ENCODE data around the gene SYT1.
"Not testable (repeated sequence)": the region's sequence is repeated elsewhere in the genome, so short reads cannot be mapped to it uniquely, and the experiment has no call there.

The SYT1 gene

DNA sequence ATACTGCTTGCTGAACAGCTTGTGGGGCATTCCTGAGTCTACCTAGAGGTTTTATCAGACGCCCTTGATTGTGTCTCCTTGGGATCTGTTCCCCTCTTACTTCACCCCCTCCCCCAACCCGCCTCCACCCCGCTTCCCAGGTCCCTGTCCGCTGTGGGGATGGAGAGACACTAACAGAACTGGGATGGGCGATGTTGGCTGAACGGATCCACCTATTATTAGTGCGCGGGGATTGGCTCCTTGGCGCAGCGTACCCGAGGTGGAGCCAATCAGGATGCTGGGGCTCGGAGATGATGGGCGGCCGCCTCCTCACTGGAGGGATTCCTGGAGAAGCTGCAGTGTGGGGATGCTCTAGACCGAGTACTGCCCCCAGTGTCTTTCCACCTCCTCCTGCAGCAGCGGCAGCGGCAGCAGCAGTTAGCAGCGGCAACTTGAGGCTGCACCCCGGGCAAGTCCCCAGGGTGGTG is at the start of gene SYT1:
Gene SYT1, plus strand, starts transcription at position 372 of the 467 bp plus-strand sequence.
- TF ChIP-seq, protein P1, sequence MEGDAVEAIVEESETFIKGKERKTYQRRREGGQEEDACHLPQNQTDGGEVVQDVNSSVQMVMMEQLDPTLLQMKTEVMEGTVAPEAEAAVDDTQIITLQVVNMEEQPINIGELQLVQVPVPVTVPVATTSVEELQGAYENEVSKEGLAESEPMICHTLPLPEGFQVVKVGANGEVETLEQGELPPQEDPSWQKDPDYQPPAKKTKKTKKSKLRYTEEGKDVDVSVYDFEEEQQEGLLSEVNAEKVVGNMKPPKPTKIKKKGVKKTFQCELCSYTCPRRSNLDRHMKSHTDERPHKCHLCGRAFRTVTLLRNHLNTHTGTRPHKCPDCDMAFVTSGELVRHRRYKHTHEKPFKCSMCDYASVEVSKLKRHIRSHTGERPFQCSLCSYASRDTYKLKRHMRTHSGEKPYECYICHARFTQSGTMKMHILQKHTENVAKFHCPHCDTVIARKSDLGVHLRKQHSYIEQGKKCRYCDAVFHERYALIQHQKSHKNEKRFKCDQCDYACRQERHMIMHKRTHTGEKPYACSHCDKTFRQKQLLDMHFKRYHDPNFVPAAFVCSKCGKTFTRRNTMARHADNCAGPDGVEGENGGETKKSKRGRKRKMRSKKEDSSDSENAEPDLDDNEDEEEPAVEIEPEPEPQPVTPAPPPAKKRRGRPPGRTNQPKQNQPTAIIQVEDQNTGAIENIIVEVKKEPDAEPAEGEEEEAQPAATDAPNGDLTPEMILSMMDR (IDR thresholded peaks at IDR 0.05; ENCODE audit: low read depth, low read length), result no peak
- H3K4me3 ChIP-seq (ENCODE audit: low read depth, low read length), result peak within 1 kb of the TSS; percentile 86

DNA sequence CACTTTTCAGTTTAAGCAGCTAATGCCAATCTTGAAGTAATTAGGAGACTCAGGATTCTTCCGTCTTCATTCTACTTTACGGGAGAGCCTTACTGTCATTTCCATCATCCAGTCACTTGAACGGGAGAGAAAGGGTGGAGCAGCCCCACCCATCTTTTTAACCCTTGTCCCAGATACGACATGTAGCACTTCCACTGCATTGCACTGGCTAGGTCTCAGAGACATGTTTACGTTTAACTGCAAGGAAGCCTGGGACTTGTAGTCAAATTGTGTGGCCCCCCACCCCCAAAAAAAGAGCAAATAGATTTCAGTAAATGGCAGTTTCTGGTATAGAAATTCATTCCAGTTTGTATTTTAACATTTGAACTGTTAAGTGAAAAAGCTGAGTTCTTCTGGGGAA is 46.1 kb upstream of the SYT1 start:
- no peak overlapping the region for H3K4me3 ChIP-seq (ENCODE audit: low read depth, low read length)
- TF ChIP-seq, protein P1 (IDR thresholded peaks at IDR 0.05; ENCODE audit: low read depth, low read length), result no peak

DNA sequence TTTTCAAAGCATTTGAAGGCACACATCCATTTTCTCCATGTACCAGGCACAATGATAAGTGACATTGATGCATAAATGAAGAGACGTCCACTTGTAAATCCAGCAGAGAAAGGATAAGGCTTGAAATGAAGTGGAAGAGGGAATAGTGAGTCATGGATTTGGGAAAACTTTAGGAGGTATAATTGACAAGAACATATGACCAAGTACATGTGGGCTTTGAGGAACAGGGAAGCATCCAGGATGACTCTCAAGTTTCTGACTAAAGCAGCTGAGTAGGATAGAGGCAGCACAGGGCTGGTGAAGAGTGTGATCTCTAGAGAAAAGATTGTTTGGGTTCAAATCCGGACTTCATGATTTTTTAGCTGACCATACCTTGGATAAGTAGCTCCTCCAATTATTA is 43.6 kb upstream of the SYT1 start:
- H3K4me3 ChIP-seq (ENCODE audit: low read depth, low read length), result no peak overlapping the region
- TF ChIP-seq, protein P1 (IDR thresholded peaks at IDR 0.05; ENCODE audit: low read depth, low read length), result no peak

DNA sequence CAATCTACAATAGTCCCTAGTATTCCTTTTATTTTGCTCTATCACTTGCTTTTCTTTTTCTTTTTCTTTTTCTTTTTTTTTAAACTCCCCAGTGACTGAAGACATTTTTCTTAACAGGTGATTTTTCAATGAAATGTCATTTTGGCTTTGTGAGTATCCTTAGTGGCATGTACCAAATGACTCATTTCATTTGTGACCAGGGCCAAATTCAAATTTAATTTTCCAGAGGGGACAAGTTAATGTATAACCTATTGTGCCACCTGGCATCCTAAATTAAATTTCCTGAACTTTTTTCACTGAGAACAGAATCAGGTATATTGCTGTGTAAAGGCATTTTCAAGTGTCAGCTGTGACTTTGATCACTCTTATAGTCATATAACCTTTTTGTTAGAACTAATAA is 39.7 kb upstream of the SYT1 start:
- TF ChIP-seq, protein P1 (IDR thresholded peaks at IDR 0.05; ENCODE audit: low read depth, low read length), result no peak
- H3K4me3 ChIP-seq (ENCODE audit: low read depth, low read length), result no peak overlapping the region

DNA sequence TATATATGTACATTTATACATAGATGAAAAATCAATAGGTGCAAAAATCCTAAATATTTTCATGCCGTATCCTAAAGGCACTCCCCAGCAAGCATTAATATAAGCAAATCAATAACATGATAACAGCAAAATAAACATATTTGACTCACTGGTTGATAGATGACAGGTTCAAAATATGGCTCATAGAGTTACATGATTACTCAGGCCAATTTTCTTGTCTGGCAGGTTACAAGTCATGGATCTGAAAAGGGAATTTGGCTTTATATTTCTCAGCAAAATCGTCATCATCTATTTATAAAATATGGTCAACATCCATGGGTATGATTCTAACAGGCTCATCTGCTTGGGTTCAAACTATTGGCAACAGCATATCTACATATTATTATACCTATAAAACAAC is 34.9 kb upstream of the SYT1 start:
- no peak overlapping the region for H3K4me3 ChIP-seq (ENCODE audit: low read depth, low read length)
- TF ChIP-seq, protein P1 (IDR thresholded peaks at IDR 0.05; ENCODE audit: low read depth, low read length), result no peak

DNA sequence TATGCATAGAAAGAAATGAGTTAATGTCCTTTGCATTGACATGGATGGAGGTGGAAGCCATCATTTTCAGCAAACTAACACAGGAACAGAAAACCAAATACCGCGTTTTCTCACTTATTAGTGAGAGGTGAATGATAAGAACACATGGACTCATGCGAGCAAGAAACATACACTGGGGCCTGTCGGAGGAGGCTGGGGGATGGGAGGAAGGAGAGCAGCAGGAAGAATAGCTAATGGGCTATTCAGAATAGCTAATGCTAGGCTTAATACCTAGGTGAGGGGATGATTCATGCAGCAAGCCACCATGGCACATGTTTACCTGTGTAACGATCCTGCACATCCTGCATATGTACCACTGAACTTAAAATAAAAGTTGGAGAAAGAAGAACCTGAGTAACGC is 29.1 kb upstream of the SYT1 start:
- TF ChIP-seq, protein P1 (IDR thresholded peaks at IDR 0.05; ENCODE audit: low read depth, low read length), result no peak
- no peak overlapping the region for H3K4me3 ChIP-seq (ENCODE audit: low read depth, low read length)

DNA sequence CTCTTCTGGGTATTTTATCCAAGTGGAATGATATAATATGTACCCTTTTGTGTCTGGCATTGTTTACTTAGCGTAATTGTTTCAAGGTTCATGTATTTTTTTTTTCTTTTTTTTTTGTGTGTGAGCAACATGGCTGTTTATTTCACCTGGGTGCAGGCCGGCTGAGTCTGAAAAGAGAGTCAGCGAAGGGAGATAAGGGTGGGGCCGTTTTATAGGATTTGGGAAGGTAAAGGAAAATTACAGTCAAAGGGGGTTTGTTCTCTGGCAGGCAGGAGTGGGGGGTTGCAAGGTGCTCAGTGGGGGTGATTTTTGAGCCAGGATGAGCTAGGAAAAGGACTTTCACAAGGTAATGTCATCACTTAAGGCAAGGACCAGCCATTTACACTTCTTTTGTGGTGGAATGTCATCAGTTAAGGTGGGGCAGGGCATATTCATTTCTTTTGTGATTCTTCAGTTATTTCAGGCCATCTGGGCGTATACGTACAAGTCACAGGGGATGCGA is 24.0 kb upstream of the SYT1 start:
- H3K4me3 ChIP-seq (ENCODE audit: low read depth, low read length), result not testable (repeated sequence)

DNA sequence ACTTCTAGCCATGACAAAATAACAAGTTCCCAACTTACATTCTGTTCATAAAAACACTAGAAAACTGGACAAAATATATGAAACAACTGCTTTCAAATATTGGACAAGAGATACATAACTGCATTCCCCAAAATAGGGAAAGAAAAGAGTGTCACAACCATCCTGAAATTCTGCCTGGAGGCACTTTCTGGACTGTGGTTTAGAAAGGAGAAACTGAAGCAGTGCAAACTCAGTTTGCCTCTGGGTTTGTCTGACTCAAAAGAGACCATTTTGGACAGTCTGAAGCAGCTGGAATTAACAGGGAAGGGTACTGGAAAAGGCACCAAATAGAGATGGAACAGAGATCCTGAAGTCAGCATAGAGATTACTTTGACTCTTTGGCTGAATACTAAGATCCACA is 11.3 kb upstream of the SYT1 start:
- TF ChIP-seq, protein P1 (IDR thresholded peaks at IDR 0.05; ENCODE audit: low read depth, low read length), result no peak
- no peak overlapping the region for H3K4me3 ChIP-seq (ENCODE audit: low read depth, low read length)

All from WI38 (cell line).